ENCODE data around the gene SIPA1. TPM values are rescaled to one million over a fixed set of nuclear protein-coding genes. Genes with fewer than 3 reads are reported as not detected.
A peak's percentile ranks its signal among the peaks of the same experiment; 100 is the strongest.

SIPA1 gene
- total RNA-seq, 1 donor from 2014 or later: 29.7 TPM

GRCh38 chr11:65606876-65607613 is 30.9 kb upstream of the SIPA1 start:
- peak; percentile 95 for DNase-seq (ENCODE audit: low spot score)
- intact Hi-C loops (cut with DNase I): no loop called here

DNA sequence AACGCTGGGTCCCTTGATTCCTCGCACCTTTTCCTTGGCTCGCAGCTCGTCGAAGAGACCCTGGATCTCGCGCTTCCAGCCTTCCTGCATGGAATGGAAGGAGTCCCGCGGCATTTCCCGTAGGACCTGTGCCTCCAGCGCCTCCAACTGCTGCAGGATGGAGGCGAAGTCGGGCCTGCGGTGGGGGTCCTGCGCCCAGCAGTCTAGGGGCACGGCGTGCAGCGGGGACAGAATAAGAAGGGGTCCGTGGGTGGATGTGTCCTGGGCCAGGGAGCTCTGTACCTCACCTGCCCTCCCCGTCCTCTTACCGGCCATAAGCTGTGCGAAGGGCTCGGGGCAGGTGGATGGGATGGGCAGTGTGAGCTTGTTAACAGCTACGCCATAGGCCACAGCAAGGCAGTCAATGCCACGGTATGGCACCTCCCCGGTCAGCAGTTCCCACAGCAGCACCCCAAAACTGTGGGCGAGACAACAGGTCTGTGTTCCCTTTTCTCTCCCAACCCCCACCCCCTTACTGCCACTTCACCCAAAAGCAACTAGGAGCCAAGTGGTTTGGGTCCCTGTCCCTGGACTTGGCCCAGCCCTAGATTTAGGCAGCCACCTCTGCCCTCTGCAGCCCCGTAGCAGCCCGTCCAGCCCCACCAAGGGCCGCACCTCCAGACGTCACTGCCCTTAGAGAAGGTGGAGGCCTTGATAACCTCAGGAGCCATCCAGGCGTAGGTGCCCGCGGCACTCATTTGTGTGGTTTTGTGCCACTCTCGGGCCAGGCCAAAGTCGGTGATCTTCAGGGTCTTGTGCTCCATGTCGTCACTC is 30.1 kb upstream of the SIPA1 start:
- no peak for DNase-seq (ENCODE audit: low spot score)
- intact Hi-C loops (cut with DNase I): no loop called here

GRCh38 chr11:65609229-65609628 is 28.7 kb upstream of the SIPA1 start:
- DNase-seq (ENCODE audit: low spot score): no peak
- intact Hi-C loops (cut with DNase I): no loop called here

GRCh38 chr11:65609665-65610064 is 28.2 kb upstream of the SIPA1 start:
- no peak for DNase-seq (ENCODE audit: low spot score)
- intact Hi-C loops (cut with DNase I): no loop called here

GRCh38 chr11:65610404-65610803 is 27.5 kb upstream of the SIPA1 start:
- intact Hi-C loops (cut with DNase I): no loop called here
- DNase-seq (ENCODE audit: low spot score): no peak

- intact Hi-C loops (cut with DNase I): no loop called here
These were observed 26.7 kb upstream of the SIPA1 start for GRCh38 chr11:65611028-65611757.

GRCh38 chr11:65611758-65612603 is 25.9 kb upstream of the SIPA1 start:
- intact Hi-C loops (cut with DNase I): no loop called here
- no peak for DNase-seq (ENCODE audit: low spot score)

More at GRCh38 chr11:65611028-65611757, 26.7 kb upstream of the SIPA1 start:
- DNase-seq (ENCODE audit: low spot score): peak; percentile 91

DNA sequence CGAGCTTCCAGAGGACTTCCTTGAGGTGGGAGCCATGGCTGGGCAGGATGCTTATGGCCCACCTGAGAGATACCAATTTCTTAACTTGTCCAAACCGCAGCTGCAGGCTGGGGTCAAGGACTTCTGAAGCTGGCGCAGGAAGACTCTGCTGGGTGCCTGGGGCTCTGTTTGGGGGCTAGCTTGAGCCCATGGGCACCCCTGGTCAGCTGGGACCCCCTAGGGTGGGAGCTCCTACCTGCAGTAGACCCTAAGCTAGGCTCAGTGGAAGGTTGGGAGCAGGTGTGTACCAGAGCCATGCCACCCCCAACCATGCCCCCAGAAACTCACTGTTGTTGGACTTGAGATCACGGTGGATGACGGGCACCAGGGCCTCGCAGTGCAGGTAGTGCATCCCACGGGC is 25.2 kb upstream of the SIPA1 start:
- no peak for DNase-seq (ENCODE audit: low spot score)
- intact Hi-C loops (cut with DNase I): no loop called here

DNA sequence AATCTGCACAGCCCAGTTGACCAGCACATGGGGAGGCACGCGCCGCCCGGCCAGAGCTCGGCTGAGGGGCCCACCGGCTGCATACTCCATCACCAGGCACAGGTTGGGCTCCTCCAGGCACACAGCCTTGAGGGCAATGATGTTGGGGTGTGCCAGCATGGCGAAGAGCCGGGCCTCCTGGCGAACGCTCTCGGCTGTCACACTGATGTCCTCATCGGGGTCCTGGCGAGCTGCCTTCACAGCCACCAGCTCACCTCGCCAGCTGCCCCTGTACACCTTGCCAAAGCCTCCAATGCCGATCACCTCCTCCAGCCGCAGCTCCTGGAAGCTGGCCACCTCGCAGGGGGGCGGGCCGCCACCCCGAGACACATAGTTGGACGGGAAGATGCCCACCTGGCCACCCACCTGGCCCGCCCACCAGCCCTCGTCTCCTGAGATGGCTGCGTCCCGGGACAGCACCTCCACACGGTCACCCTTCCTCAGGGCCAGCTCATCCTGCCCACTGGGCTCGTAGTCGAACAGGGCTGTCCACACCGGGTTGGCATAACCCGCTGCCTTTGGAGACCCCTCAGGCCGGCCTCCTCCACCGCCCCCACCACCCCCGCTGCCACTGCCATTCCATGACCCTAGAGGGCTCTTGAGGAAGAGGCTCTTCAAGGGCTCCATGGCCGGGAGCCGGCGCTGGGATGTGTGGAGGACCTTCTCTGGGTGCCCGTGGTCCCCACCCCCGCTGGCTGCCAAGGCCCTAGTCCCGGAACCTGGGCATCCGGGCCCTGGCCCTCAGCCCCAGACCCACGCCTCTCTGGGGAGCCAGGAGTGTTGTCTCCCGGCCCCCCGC is 24.6 kb upstream of the SIPA1 start:
- intact Hi-C loops (cut with DNase I): no loop called here
- no peak for DNase-seq (ENCODE audit: low spot score)

GRCh38 chr11:65615229-65615949 is 22.5 kb upstream of the SIPA1 start, which contains the start of gene PCNX3:
Gene PCNX3 (plus strand): TSS chr11:65615776. CDS start chr11:65616312, 536 bp downstream.
- intact Hi-C loops (cut with DNase I): loop anchor here (1.0 to 2.0 kb wide), 2 partner anchors 40 to 47 kb away; partner anchors contain the start of gene RELA
- DNase-seq (ENCODE audit: low spot score): peak; percentile 100

DNA sequence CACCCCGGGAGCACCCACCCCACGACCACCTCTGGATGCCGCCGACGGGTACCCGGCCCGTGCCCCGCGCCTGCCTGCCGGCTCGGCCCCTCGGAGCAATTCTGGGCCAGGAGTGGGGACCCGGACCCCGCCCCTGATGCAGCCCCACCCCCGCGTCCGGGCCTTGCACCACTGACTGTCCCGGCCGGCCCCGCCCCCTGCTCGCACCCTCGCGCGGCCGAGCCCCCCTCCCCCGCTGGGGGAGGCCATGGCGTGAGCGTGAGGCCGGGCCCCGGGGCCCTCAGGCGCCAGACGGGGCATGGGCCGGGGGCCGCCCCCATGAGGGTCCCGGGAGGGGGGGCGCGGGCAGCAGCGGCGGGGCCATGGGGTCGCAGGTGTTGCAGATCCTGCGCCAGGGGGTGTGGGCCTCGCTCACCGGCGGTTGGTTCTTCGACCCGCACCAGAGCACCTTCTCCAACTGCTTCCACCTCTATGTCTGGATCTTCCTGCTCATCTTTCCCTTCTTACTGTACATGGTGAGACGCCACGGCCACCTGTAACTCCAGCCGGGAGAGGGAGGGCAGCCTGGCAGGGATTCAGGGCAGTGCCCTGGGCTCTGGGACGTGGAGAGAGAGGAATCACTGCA is 21.8 kb upstream of the SIPA1 start:
- no peak for DNase-seq (ENCODE audit: low spot score)
- intact Hi-C loops (cut with DNase I): loop anchor here (1.0 to 2.0 kb wide), 2 partner anchors 41 to 47 kb away; partner anchors contain the start of gene RELA

DNA sequence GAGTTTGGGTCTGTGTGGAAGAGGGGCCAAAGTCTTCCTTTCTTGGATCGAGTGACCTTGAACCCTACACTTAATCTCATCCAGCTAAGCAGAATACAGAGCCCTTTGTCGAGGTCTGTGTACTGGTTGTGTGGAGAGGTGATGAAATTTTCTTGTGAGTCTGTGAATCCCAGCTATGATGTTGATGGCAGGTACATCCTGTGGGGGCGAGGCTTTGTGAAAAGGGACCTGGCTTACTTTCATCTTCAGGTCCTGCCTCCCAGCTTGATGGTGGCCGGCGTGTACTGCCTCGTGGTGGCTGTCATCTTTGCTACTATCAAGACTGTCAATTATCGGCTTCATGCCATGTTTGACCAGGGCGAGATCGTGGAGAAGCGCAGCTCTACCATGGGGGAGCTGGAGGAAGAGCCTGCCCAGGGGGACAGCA is 21.3 kb upstream of the SIPA1 start:
- no peak for DNase-seq (ENCODE audit: low spot score)
- intact Hi-C loops (cut with DNase I): no loop called here

- DNase-seq (ENCODE audit: low spot score): no peak
- intact Hi-C loops (cut with DNase I): no loop called here
These were observed 20.6 kb upstream of the SIPA1 start for GRCh38 chr11:65617136-65617850.

GRCh38 chr11:65617990-65618751 is 19.7 kb upstream of the SIPA1 start:
- no peak for DNase-seq (ENCODE audit: low spot score)
- intact Hi-C loops (cut with DNase I): no loop called here

GRCh38 chr11:65618763-65619162 is 19.1 kb upstream of the SIPA1 start:
- intact Hi-C loops (cut with DNase I): no loop called here
- no peak for DNase-seq (ENCODE audit: low spot score)
